Activated naive CD8-positive, alpha-beta T cell treated with anti-CD3 and anti-CD28 coated beads, Interleukin-2, amount 50 U/mL, for 24 hours (primary cell): ENCODE data around the gene ACACB.

Experiments
- ATAC-seq: fragments of 150-1000 bp; cut with Tn5 transposase; one replicate; pipeline ENCODE4 v1.10.0; 2021
- DNase-seq: peaks from one replicate; pipeline ENCODE4 v3.0.0; 2021
- H3K27ac Mint-ChIP-seq: one replicate; pipeline ENCODE4 v1.8.0; 2021; ENCODE audit warnings: mild to moderate bottlenecking, mixed read lengths
- H3K27me3 Mint-ChIP-seq: one replicate; pipeline ENCODE4 v1.8.0; 2021; ENCODE audit warnings: mixed read lengths
- H3K36me3 Mint-ChIP-seq: one replicate; pipeline ENCODE4 v1.8.0; 2021; ENCODE audit warnings: low read depth, mixed read lengths
- H3K4me1 Mint-ChIP-seq: one replicate; pipeline ENCODE4 v1.8.0; 2021; ENCODE audit warnings: mixed read lengths
- H3K4me3 Mint-ChIP-seq: one replicate; pipeline ENCODE4 v1.8.0; 2021; ENCODE audit warnings: mild to moderate bottlenecking, moderate library complexity, mixed read lengths
- H3K9me3 Mint-ChIP-seq: one replicate; pipeline ENCODE4 v1.8.0; 2021; ENCODE audit warnings: mixed read lengths

The ACACB gene

GRCh38 chr12:109294286-109294796, 178.0 kb downstream of the ACACB start:
- Mint-ChIP-seq H3K36me3 (no peaks in the 10 kb centered on the region), H3K4me1 (no peaks in the 10 kb centered on the region), H3K27ac (no peak overlapping the region), H3K9me3 (no peaks in the 10 kb centered on the region), H3K27me3 (peaks cover 18% of the 10 kb centered on the region), H3K4me3 (no peak overlapping the region)
- DNase-seq = no peak
- no peak for ATAC-seq

- Mint-ChIP-seq H3K27ac (no peak overlapping the region), H3K4me1 (no peaks in the 10 kb centered on the region), H3K4me3 (no peak overlapping the region), H3K9me3 (no peaks in the 10 kb centered on the region), H3K36me3 (no peaks in the 10 kb centered on the region), H3K27me3 (peaks cover 15% of the 10 kb centered on the region)
- DNase-seq = no peak
- no peak for ATAC-seq
Measured at GRCh38 chr12:109295764-109296425, 179.5 kb downstream of the ACACB start.

GRCh38 chr12:109296431-109296830, 180.0 kb downstream of the ACACB start:
- Mint-ChIP-seq H3K4me1 (no peaks in the 10 kb centered on the region), H3K36me3 (no peaks in the 10 kb centered on the region), H3K9me3 (no peaks in the 10 kb centered on the region), H3K4me3 (no peak overlapping the region), H3K27me3 (peaks cover 11% of the 10 kb centered on the region), H3K27ac (no peak overlapping the region)
- no peak for DNase-seq
- no peak for ATAC-seq

GRCh38 chr12:109299849-109300248, 183.5 kb downstream of the ACACB start:
- no peak for DNase-seq
- Mint-ChIP-seq H3K27ac (no peak overlapping the region), H3K27me3 (peaks cover 7% of the 10 kb centered on the region), H3K9me3 (no peaks in the 10 kb centered on the region), H3K36me3 (no peaks in the 10 kb centered on the region), H3K4me3 (no peak overlapping the region), H3K4me1 (no peaks in the 10 kb centered on the region)
- no peak for ATAC-seq

- Mint-ChIP-seq H3K9me3 (no peaks in the 10 kb centered on the region), H3K4me3 (no peak overlapping the region), H3K27ac (no peak overlapping the region), H3K36me3 (no peaks in the 10 kb centered on the region), H3K27me3 (peaks cover 12% of the 10 kb centered on the region), H3K4me1 (no peaks in the 10 kb centered on the region)
- DNase-seq (no peak), ATAC-seq (no peak)
Measured at GRCh38 chr12:109301643-109302168, 185.3 kb downstream of the ACACB start.

- no peak for DNase-seq
- H3K4me1 Mint-ChIP-seq = no peaks in the 10 kb centered on the region
- no peak for ATAC-seq
- H3K4me3 Mint-ChIP-seq = no peak overlapping the region
- H3K36me3 Mint-ChIP-seq = no peaks in the 10 kb centered on the region
- H3K27ac Mint-ChIP-seq = no peak overlapping the region
- peaks cover 13% of the 10 kb centered on the region for H3K27me3 Mint-ChIP-seq
- no peaks in the 10 kb centered on the region for H3K9me3 Mint-ChIP-seq
Measured at GRCh38 chr12:109302358-109302757, 186.0 kb downstream of the ACACB start.

GRCh38 chr12:109302770-109303169, 186.4 kb downstream of the ACACB start:
- DNase-seq (no peak), ATAC-seq (no peak)
- Mint-ChIP-seq H3K36me3 (no peaks in the 10 kb centered on the region), H3K27ac (no peak overlapping the region), H3K9me3 (no peaks in the 10 kb centered on the region), H3K4me3 (no peak overlapping the region), H3K4me1 (no peaks in the 10 kb centered on the region), H3K27me3 (peaks cover 17% of the 10 kb centered on the region)

- ATAC-seq (no peak), DNase-seq (no peak)
- H3K4me1 Mint-ChIP-seq = peaks cover 2% of the 10 kb centered on the region
- H3K36me3 Mint-ChIP-seq = no peaks in the 10 kb centered on the region
- H3K27me3 Mint-ChIP-seq = peaks cover 32% of the 10 kb centered on the region
- H3K27ac Mint-ChIP-seq = no peak overlapping the region
- H3K4me3 Mint-ChIP-seq = no peak overlapping the region
- no peaks in the 10 kb centered on the region for H3K9me3 Mint-ChIP-seq
Measured at GRCh38 chr12:109304485-109304884, 188.1 kb downstream of the ACACB start.

- ATAC-seq (no peak), DNase-seq (no peak)
- Mint-ChIP-seq H3K4me3 (no peak overlapping the region), H3K27me3 (peaks cover 38% of the 10 kb centered on the region), H3K36me3 (no peaks in the 10 kb centered on the region), H3K4me1 (peaks cover 7% of the 10 kb centered on the region), H3K9me3 (no peaks in the 10 kb centered on the region), H3K27ac (no peak overlapping the region)
Measured at GRCh38 chr12:109305547-109305946, 189.2 kb downstream of the ACACB start.

GRCh38 chr12:109307051-109307450, 190.7 kb downstream of the ACACB start:
- Mint-ChIP-seq H3K4me1 (peaks cover 9% of the 10 kb centered on the region), H3K27me3 (peaks cover 45% of the 10 kb centered on the region), H3K27ac (no peak overlapping the region), H3K36me3 (no peaks in the 10 kb centered on the region), H3K4me3 (no peak overlapping the region), H3K9me3 (no peaks in the 10 kb centered on the region)
- DNase-seq (no peak), ATAC-seq (no peak)

GRCh38 chr12:109308534-109309380, 192.4 kb downstream of the ACACB start, which contains the start of gene FOXN4:
FOXN4 (minus strand) TSS chr12:109309284; CDS start chr12:109308321, 963 bp downstream.
- peaks cover 56% of the 10 kb centered on the region for H3K27me3 Mint-ChIP-seq
- no peaks in the 10 kb centered on the region for H3K36me3 Mint-ChIP-seq
- no peaks in the 10 kb centered on the region for H3K9me3 Mint-ChIP-seq

GRCh38 chr12:109309381-109310246, 193.2 kb downstream of the ACACB start:
- H3K9me3 Mint-ChIP-seq = no peaks in the 10 kb centered on the region
- DNase-seq (peak; percentile 9), ATAC-seq (no peak)
- H3K27ac Mint-ChIP-seq = no peak overlapping the region
- H3K4me3 Mint-ChIP-seq = peak overlapping the region; percentile 80
- no peaks in the 10 kb centered on the region for H3K36me3 Mint-ChIP-seq
- peaks cover 9% of the 10 kb centered on the region for H3K4me1 Mint-ChIP-seq
- H3K27me3 Mint-ChIP-seq = peaks cover 60% of the 10 kb centered on the region

More at GRCh38 chr12:109308534-109309380, 192.4 kb downstream of the ACACB start, which contains the start of gene FOXN4:
- H3K4me1 Mint-ChIP-seq = peaks cover 9% of the 10 kb centered on the region
- DNase-seq = peak; percentile 4
- peak within 1 kb of the TSS; percentile 80 for H3K4me3 Mint-ChIP-seq
- no peak within 1 kb of the TSS for H3K27ac Mint-ChIP-seq
- ATAC-seq = no peak

- DNase-seq (peak; percentile 14), ATAC-seq (no peak)
- H3K27me3 Mint-ChIP-seq = peaks cover 60% of the 10 kb centered on the region
- peak overlapping the region; percentile 63 for H3K4me3 Mint-ChIP-seq
- H3K36me3 Mint-ChIP-seq = no peaks in the 10 kb centered on the region
- H3K9me3 Mint-ChIP-seq = no peaks in the 10 kb centered on the region
- H3K27ac Mint-ChIP-seq = no peak overlapping the region
- peaks cover 9% of the 10 kb centered on the region for H3K4me1 Mint-ChIP-seq
Measured at GRCh38 chr12:109310247-109311125, 194.1 kb downstream of the ACACB start.
